Head of caudate nucleus (tissue), 42 donors: Measurements from ENCODE around the gene ADGRG1.
A peak's percentile ranks its signal among the peaks of the same experiment; 100 is the strongest.

Source experiments
- DNase-seq, 42 donors: peaks; one replicate each; pipeline versions ENCODE4 v3.0.0 to v3.0.0-alpha.2; 2020 to 2021; ENCODE audit warnings: mixed read lengths in 7 of 42
- intact Hi-C: fragments of 100-400 bp; cut with DNase I; formaldehyde crosslinking; loops from one replicate; pipeline ENCODE4 v1.15.0; 2022

Gene ADGRG1

GRCh38 chr16:57657228-57657627 is 28.8 kb downstream of the ADGRG1 start:
- intact Hi-C loops: no loop called here
- DNase-seq: no peak

DNA sequence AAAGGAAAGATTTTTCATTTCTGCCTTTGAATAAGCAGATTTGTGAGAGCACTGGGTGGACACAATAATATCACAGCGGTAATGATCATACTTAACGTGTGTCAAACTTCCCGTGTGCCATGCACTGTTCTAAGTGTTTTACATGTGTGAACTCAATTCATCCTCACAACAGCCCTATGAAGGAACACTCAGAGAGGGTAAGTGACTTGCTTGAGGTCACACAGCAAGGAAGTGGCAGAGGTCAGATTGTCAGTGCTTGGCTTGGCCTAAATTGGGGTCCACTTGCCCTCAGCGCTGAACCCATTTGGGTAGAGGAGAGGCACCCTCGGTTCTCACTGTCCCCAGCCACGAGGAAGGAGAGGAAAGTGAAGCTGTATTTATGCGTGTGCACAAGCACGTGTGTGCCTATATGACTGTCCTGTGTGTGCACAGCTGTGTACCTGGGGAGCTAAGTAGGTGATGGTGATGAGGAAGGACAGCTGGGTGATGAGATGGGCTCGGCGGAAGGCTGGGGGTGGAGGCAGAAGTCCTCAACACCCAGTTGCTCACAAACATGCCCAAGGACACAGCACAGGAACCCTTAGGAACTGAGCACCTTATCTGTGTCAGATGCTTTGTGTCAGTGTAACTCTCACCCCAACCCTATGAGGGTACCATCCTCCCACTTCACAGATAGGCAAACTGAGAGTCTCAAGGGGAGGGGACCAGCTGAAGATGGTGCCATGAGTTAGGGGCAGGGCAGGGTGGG is 29.9 kb downstream of the ADGRG1 start:
- DNase-seq: no peak
- intact Hi-C loops: no loop called here

- intact Hi-C loops: no loop called here
- DNase-seq: no peak
Measured at GRCh38 chr16:57658878-57659674, 30.6 kb downstream of the ADGRG1 start.

- no peak for DNase-seq
- intact Hi-C loops: no loop called here
Measured at GRCh38 chr16:57660715-57661463, 32.5 kb downstream of the ADGRG1 start.

- intact Hi-C loops: no loop called here
- DNase-seq: no peak
Measured at GRCh38 chr16:57661510-57661909, 33.1 kb downstream of the ADGRG1 start.

DNA sequence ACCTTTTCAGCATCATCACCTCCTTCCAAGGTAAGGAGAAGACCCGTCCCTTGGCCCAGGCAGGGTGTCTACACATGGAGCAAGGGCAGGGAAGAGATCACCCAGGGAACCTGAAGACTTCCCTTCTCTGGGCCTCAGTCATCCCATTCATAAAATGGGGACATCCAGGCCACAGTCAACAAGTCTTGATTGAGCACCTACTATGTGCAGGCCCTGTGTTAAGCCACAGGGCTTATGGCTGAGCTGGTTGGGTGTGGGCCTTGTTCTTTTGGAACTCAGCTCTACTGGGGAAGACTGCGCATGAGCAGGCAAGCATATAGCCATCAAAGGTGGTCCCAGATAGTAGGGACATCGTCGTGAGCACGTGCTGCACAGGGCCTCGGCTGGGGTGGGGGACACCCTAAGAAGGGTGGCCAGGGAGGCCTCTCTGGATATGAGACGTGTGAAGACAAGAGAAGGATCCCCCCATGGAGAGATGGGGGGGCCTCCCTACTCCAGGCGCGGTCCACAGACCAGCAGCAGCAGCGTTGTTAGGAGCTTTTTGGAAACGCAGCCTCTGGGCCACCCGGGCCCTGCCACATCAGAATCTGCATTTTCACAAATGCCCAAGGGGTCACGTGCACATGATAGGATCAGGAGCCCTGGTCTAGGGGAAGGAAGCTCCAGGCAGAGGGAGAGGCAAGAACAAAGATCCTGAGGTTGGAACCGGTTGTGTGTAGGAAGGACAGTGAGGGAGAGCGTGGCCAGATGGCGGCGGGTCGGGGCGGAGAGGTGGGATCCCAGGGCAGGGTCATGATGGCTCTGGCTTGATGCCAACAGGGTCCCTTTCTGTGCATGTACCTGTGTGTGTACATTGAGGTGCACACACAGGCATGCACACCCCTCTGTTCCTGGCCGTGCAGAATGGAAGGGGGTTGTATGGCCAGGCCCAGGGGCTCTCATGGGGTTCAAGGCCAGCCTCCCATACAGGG is 33.8 kb downstream of the ADGRG1 start:
- no peak for DNase-seq

DNA sequence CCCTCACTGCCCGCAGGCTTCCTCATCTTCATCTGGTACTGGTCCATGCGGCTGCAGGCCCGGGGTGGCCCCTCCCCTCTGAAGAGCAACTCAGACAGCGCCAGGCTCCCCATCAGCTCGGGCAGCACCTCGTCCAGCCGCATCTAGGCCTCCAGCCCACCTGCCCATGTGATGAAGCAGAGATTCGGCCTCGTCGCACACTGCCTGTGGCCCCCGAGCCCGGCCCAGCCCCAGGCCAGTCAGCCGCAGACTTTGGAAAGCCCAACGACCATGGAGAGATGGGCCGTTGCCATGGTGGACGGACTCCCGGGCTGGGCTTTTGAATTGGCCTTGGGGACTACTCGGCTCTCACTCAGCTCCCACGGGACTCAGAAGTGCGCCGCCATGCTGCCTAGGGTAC is 35.0 kb downstream of the ADGRG1 start:
- peak in 1 of 42 donors; percentile 31 for DNase-seq
- intact Hi-C loops: no loop called here

More for the DNA sequence above, 33.8 kb downstream of the ADGRG1 start:
- intact Hi-C loops: no loop called here

DNA sequence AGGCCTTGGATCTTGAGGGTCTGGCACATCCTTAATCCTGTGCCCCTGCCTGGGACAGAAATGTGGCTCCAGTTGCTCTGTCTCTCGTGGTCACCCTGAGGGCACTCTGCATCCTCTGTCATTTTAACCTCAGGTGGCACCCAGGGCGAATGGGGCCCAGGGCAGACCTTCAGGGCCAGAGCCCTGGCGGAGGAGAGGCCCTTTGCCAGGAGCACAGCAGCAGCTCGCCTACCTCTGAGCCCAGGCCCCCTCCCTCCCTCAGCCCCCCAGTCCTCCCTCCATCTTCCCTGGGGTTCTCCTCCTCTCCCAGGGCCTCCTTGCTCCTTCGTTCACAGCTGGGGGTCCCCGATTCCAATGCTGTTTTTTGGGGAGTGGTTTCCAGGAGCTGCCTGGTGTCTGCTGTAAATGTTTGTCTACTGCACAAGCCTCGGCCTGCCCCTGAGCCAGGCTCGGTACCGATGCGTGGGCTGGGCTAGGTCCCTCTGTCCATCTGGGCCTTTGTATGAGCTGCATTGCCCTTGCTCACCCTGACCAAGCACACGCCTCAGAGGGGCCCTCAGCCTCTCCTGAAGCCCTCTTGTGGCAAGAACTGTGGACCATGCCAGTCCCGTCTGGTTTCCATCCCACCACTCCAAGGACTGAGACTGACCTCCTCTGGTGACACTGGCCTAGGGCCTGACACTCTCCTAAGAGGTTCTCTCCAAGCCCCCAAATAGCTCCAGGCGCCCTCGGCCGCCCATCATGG is 35.7 kb downstream of the ADGRG1 start:
- DNase-seq: no peak
- intact Hi-C loops: no loop called here

DNA sequence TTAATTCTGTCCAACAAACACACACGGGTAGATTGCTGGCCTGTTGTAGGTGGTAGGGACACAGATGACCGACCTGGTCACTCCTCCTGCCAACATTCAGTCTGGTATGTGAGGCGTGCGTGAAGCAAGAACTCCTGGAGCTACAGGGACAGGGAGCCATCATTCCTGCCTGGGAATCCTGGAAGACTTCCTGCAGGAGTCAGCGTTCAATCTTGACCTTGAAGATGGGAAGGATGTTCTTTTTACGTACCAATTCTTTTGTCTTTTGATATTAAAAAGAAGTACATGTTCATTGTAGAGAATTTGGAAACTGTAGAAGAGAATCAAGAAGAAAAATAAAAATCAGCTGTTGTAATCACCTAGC is 36.2 kb downstream of the ADGRG1 start:
- intact Hi-C loops: no loop called here
- no peak for DNase-seq

GRCh38 chr16:57665541-57665940 is 37.1 kb downstream of the ADGRG1 start:
- intact Hi-C loops: no loop called here
- no peak for DNase-seq

DNA sequence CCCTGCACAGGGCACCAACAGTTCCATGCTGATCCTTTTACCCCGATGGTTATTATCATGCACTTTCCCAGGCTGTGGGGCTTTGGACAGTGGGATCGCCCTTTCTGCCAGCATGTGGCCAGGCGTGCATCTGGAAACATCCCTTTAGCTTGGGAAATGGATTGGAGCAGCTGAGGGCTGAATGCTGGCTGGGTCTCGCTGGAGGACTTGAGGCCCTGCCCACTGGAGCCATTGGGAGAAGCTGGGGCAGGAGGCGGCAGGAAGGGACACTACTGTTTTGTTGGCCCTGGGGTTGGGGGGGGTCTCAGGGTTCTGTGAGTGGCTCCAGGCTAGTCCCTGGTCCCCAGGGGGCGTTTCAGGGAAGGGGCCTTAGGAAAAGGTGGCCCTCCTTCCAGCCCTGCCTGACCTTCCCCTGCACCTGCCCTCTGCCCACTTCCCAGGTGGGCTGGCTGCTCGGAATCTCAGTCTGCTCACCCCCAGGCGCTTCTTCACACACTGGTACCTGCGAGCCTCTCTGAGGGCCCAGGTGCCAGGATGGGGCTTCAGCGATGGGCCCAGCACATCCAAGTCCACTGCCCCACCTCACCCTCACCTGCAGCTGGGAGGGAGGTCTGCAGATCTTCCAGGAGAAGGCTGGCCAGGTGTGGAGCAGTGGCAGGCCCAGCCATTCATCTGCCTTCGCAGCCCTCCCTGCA is 38.1 kb downstream of the ADGRG1 start:
- intact Hi-C loops: no loop called here
- no peak for DNase-seq

- intact Hi-C loops: no loop called here
Measured at GRCh38 chr16:57667048-57667525, 38.7 kb downstream of the ADGRG1 start.

DNA sequence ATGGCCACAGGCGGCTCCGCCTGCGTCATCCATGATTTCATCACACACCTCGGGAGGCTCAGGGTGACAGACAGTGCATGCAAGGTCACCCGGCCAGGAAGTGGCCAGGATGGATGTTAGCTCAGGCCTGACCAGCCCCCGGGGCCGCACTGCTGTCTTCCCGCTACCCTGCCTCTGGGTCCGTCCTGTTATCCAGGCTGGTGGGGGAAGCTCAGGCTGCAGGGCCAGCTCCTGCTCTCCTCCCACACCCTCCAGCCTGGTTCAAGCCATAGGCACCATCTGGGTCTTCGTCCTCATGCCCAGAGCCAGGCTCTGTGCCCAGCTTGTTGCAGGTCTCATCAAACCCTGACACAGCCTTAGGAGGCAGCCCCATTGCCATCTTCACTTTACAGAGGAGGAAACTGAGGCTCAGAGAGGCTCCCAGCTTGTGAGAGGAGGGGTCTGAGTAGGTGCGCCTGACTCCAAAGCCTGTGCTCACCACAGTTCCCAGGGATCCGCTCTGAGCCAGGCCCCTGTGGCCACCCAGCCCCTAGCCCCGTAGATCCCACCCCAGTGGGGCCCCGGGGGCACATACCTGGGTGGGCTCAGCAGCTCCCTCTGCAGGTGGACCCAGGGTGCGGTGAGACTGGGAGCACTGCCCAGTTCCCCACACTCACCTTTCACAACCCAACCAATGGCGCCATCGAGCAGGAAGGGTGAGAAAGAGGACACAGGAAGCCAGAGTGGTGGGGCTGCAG is 39.3 kb downstream of the ADGRG1 start:
- peak in 2 of 42 donors; percentile 38 to 77 for DNase-seq

More at GRCh38 chr16:57667048-57667525, 38.7 kb downstream of the ADGRG1 start:
- no peak for DNase-seq

DNA sequence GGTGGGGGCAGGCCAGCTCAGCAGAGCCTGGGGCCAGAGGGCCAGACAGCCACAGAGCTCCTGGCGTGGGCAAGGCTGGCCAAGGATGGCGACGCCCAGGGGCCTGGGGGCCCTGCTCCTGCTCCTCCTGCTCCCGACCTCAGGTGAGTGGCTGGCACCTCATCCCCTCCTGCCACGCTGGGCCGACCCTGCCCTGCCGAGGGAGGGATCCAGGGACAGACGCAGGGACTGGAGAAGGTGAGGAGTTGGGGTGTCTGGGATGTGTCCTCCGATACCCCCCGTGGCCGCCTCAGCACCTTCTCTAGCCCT is 39.8 kb downstream of the ADGRG1 start, which contains the start of gene ADGRG3:
ADGRG3 (plus strand) TSS at position 44 of the 309 bp plus-strand sequence; CDS start at position 86, 42 bp downstream.
- intact Hi-C loops: no loop called here
- DNase-seq: no peak

More for the DNA sequence above, 39.3 kb downstream of the ADGRG1 start:
- intact Hi-C loops: no loop called here

GRCh38 chr16:57668630-57669475 is 40.4 kb downstream of the ADGRG1 start:
- intact Hi-C loops: no loop called here
- DNase-seq: no peak
